HCT116 (cell line): Measurements from ENCODE around the gene PDGFD. TPM values are rescaled to one million over a fixed set of nuclear protein-coding genes. Genes with fewer than 3 reads are reported as not detected.

Experiments
- ATAC-seq: fragments of 200-7000 bp; cut with Tn5 transposase; 2 replicates; pipeline ENCODE4 v1.9.1; 2020; ENCODE audit warnings: mild to moderate bottlenecking, moderate library complexity
- BruUV-seq: library from RNA; stranded (reverse); fragments of 400-500 nt; replicated peaks from 2 replicates; lab custom pipeline; 2021; lab: Mats Ljungman, UMichigan
- CTCF ChIA-PET: fragments of 300-600 bp; sonication (Branson Sonifier 250); formaldehyde crosslinking; loops from one replicate; lab custom pipeline; 2021; ENCODE audit warnings: antibody characterized with exemption; lab: Charles Lee
- POLR2A ChIA-PET: fragments of 300-600, 350-600 bp; sonication (Branson Sonifier 250); formaldehyde crosslinking; loops from one replicate; lab custom pipeline; 2021; ENCODE audit warnings: antibody characterized with exemption; lab: Charles Lee
- RAD21 ChIA-PET, 2 experiments: fragments of 300-600 bp; sonication (Branson Sonifier 250); formaldehyde crosslinking; loops; one replicate each; lab custom pipeline; 2023; ENCODE audit warnings: low total read pairs in 2 of 2; ENCODE audit not compliant: uncharacterized antibody in 2 of 2, unreplicated experiment in 2 of 2, low non-redundant PET in 1 of 2; lab: Charles Lee
- DNase-seq: peaks from one replicate; pipeline ENCODE4 v3.0.0-alpha.2; 2010; ENCODE audit warnings: low read depth, low spot score
- H2AFZ ChIP-seq: fragments of 200-600 bp; shearing (Covaris generic), sonication (generic); 2 replicates; pipeline ENCODE4 v1.6.1; 2017; ENCODE audit warnings: low read depth, mixed run types, mixed read lengths, antibody characterized with exemption, low read length; ENCODE audit not compliant: poor library complexity, severe bottlenecking
- H3K27ac ChIP-seq: 2 replicates; pipeline ENCODE4 v1.5.1; 2012; ENCODE audit warnings: low read depth, low read length
- H3K27me3 ChIP-seq: fragments of 200-600 bp; sonication (generic); 2 replicates; pipeline ENCODE4 v1.6.1; 2016; ENCODE audit warnings: mixed run types, low read length, mixed read lengths; ENCODE audit not compliant: insufficient read depth
- H3K36me3 ChIP-seq, 2 experiments: fragments of 200-500 bp in 1 of 2; fragments of 200-600 bp in 1 of 2; sonication (Bioruptor generic) in 1 of 2; sonication (generic) in 1 of 2; 2 replicates each; pipeline versions ENCODE4 v1.5.1 to v1.6.1; 2014 to 2016; ENCODE audit warnings: low read length in 2 of 2, inconsistent platforms in 1 of 2, mixed read lengths in 1 of 2, mixed run types in 1 of 2; ENCODE audit not compliant: insufficient read depth in 2 of 2, control insufficient read depth in 1 of 2
- H3K4me1 ChIP-seq, 2 experiments: fragments of 200-600 bp in 1 of 2; sonication (generic) in 1 of 2; 2 replicates each; pipeline versions ENCODE4 v1.5.1 to v1.6.1; 2012 to 2017; ENCODE audit warnings: low read length in 2 of 2, inconsistent platforms in 1 of 2, mild to moderate bottlenecking in 1 of 2, mixed read lengths in 1 of 2, mixed run types in 1 of 2, moderate library complexity in 1 of 2; ENCODE audit not compliant: insufficient read depth in 2 of 2, control insufficient read depth in 1 of 2
- H3K4me2 ChIP-seq: fragments of 200-600 bp; sonication (generic); 2 replicates; pipeline ENCODE4 v1.6.1; 2017; ENCODE audit warnings: mixed run types, low read length, mixed read lengths
- H3K4me3 ChIP-seq, 2 experiments: fragments of 200-600 bp in 1 of 2; sonication (generic) in 1 of 2; replicated peaks in 1 of 2; 2 replicates each; pipeline ENCODE4 v1.5.1; 2011 to 2016; ENCODE audit warnings: low read length in 2 of 2, control low read depth in 1 of 2, low read depth in 1 of 2, mild to moderate bottlenecking in 1 of 2, mixed read lengths in 1 of 2, mixed run types in 1 of 2
- H3K79me2 ChIP-seq: fragments of 200-600 bp; sonication (generic); 2 replicates; pipeline ENCODE4 v1.6.1; 2017; ENCODE audit warnings: mild to moderate bottlenecking, mixed run types, low read length, moderate library complexity, mixed read lengths; ENCODE audit not compliant: insufficient read depth
- H3K9ac ChIP-seq: fragments of 200-600 bp; sonication (generic); 2 replicates; pipeline ENCODE4 v1.6.1; 2016; ENCODE audit warnings: low read length, mixed read lengths
- H3K9me2 ChIP-seq: fragments of 200-600 bp; sonication (generic), shearing (Covaris generic); 2 replicates; pipeline ENCODE4 v1.6.1; 2017; ENCODE audit warnings: mixed run types, mild to moderate bottlenecking, moderate library complexity; ENCODE audit not compliant: insufficient read depth
- H3K9me3 ChIP-seq, 2 experiments: fragments of 200-500 bp in 1 of 2; fragments of 200-600 bp in 1 of 2; sonication (Bioruptor generic) in 1 of 2; sonication (generic) in 1 of 2; 2 replicates each; pipeline ENCODE4 v1.6.1; 2014 to 2017; ENCODE audit warnings: low read length in 2 of 2, mixed read lengths in 2 of 2, inconsistent platforms in 1 of 2, low read depth in 1 of 2, mild to moderate bottlenecking in 1 of 2, mixed run types in 1 of 2, moderate library complexity in 1 of 2; ENCODE audit not compliant: control insufficient read depth in 1 of 2, insufficient read depth in 1 of 2
- H4K20me1 ChIP-seq: fragments of 200-600 bp; sonication (generic), shearing (Covaris generic); 2 replicates; pipeline ENCODE4 v1.6.1; 2017; ENCODE audit warnings: mixed run types, mild to moderate bottlenecking, moderate library complexity; ENCODE audit not compliant: insufficient read depth
- CBX3 ChIP-seq: IDR thresholded peaks from 2 replicates; pipeline ENCODE4 v1.6.1; 2012; ENCODE audit warnings: low read depth
- EGR1 ChIP-seq: IDR thresholded peaks from 2 replicates; pipeline ENCODE4 v1.6.1; 2012; ENCODE audit warnings: low read depth
- ELF1 ChIP-seq: IDR thresholded peaks from 2 replicates; pipeline ENCODE4 v1.6.1; 2012; ENCODE audit warnings: low read depth, borderline replicate concordance
- EZH2 ChIP-seq: fragments of 200-600 bp; sonication (generic); IDR thresholded peaks from 2 replicates; pipeline ENCODE4 v1.6.1; 2017; ENCODE audit warnings: antibody characterized with exemption, mixed run types
- FOSL1 ChIP-seq: IDR thresholded peaks from 2 replicates; pipeline ENCODE4 v1.6.1; 2012; ENCODE audit warnings: low read depth
- JUND ChIP-seq: IDR thresholded peaks from 2 replicates; pipeline ENCODE4 v1.6.1; 2012
- POLR2AphosphoS5 ChIP-seq: IDR thresholded peaks from 2 replicates; pipeline ENCODE4 v1.6.1; 2011; ENCODE audit warnings: mild to moderate bottlenecking, low read depth, low read length, moderate library complexity
- REST ChIP-seq: IDR thresholded peaks from 2 replicates; pipeline ENCODE4 v1.6.1; 2012; ENCODE audit warnings: low read depth
- SP1 ChIP-seq: IDR thresholded peaks from 2 replicates; pipeline ENCODE4 v1.6.1; 2012; ENCODE audit warnings: low read depth
- ZFX ChIP-seq: fragments of 450-650 bp; IDR thresholded peaks from 2 replicates; pipeline ENCODE4 v1.6.1; 2017
- intact Hi-C: fragments of 100-400 bp; cut with micrococcal nuclease; formaldehyde crosslinking; loops from 2 replicates; pipeline ENCODE4 v1.10.0; 2022
- total RNA-seq: library from RNA; stranded (reverse); gene quantifications from one replicate; pipeline ENCODE4 v1.2.1, GENCODE V29; 2021; ENCODE audit not compliant: unreplicated experiment
- TF ChIP-seq, protein P1 (sequence below): IDR thresholded peaks from 2 replicates; pipeline ENCODE4 v1.6.1; 2012
- TF ChIP-seq, protein P2 (sequence below), 3 experiments: fragments of 200-600 bp in 1 of 3; sonication (generic) in 1 of 3; IDR thresholded peaks in 2 of 3; conservative IDR thresholded peaks in 1 of 3; 2 replicates each; pipeline ENCODE4 v1.5.1; 2012 to 2017; ENCODE audit warnings: low read depth in 2 of 3, low read length in 2 of 3, antibody characterized with exemption in 1 of 3, borderline replicate concordance in 1 of 3, control low read depth in 1 of 3, mild to moderate bottlenecking in 1 of 3, mixed read lengths in 1 of 3, mixed run types in 1 of 3, moderate library complexity in 1 of 3; ENCODE audit not compliant: insufficient read depth in 1 of 3

Gene PDGFD
- total RNA-seq, 1 experiment from 2014 or later, result 0.34 TPM

DNA sequence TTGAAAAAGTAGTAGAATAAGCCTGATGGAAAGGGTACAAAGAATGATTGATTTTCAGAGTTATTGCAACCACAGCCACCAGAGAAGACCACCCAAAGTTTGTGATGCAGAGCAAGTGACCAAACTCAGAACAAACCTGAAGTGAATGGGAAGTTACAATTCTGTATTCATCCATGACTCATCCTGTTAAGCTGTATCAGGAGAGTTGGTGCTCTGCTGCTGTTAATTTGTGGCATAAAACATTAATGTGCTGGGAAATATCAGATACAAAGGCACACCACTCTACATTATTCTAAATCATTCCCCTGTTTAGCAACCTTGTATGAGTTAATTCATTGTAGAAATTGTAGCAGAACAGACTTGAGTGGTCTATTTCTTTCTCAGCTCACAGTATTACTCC, 19.6 kb upstream of the PDGFD start:
- RAD21 ChIA-PET, result no interaction called here
- H3K36me3 ChIP-seq, result no peaks in the 10 kb centered on the region
- no peaks in the 10 kb centered on the region for H4K20me1 ChIP-seq
- no peaks in the 10 kb centered on the region for H3K9me2 ChIP-seq
- H3K79me2 ChIP-seq, result no peaks in the 10 kb centered on the region
- no peaks in the 10 kb centered on the region for H3K9me3 ChIP-seq
- POLR2A ChIA-PET, result no interaction called here
- TF ChIP-seq REST (no peak), FOSL1 (no peak), EGR1 (no peak)
- TF ChIP-seq, protein P1, sequence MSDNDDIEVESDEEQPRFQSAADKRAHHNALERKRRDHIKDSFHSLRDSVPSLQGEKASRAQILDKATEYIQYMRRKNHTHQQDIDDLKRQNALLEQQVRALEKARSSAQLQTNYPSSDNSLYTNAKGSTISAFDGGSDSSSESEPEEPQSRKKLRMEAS, result no peak
- H3K4me1 ChIP-seq, result no peaks in the 10 kb centered on the region
- intact Hi-C loops, result no loop called here
- DNase-seq, result no peak
- no peaks in the 10 kb centered on the region for H3K27me3 ChIP-seq
- no peak overlapping the region for H3K4me2 ChIP-seq
- H2AFZ ChIP-seq, result no peak overlapping the region
- no peak overlapping the region for H3K27ac ChIP-seq
- H3K9ac ChIP-seq, result no peak overlapping the region
- no TSS peak for BruUV-seq
- no peak for ATAC-seq
- CTCF ChIA-PET, result no interaction called here
- H3K4me3 ChIP-seq, result no peak overlapping the region

GRCh38 chr11:104175769-104176168, 11.8 kb upstream of the PDGFD start:
- CTCF ChIA-PET, result no interaction called here

More at GRCh38 chr11:104175769-104176168, 11.8 kb upstream of the PDGFD start:
- H3K27me3 ChIP-seq, result no peaks in the 10 kb centered on the region
- H3K4me3 ChIP-seq, result no peak overlapping the region
- ChIA-PET POLR2A (no interaction called here), RAD21 (no interaction called here)
- intact Hi-C loops, result no loop called here
- H3K36me3 ChIP-seq, result no peaks in the 10 kb centered on the region
- H3K4me2 ChIP-seq, result no peak overlapping the region
- no TSS peak for BruUV-seq
- no peak for DNase-seq
- no peaks in the 10 kb centered on the region for H3K9me2 ChIP-seq
- no peak for ATAC-seq
- no peak overlapping the region for H2AFZ ChIP-seq
- H4K20me1 ChIP-seq, result no peaks in the 10 kb centered on the region
- H3K79me2 ChIP-seq, result no peaks in the 10 kb centered on the region
- H3K9me3 ChIP-seq, result no peaks in the 10 kb centered on the region
- TF ChIP-seq CBX3, result no peak
- no peak for TF ChIP-seq ZFX
- TF ChIP-seq POLR2AphosphoS5, result no peak
- no peak for TF ChIP-seq ELF1
- no peak for TF ChIP-seq SP1
- no peak for TF ChIP-seq JUND
- no peak for TF ChIP-seq FOSL1
- TF ChIP-seq, protein P2, sequence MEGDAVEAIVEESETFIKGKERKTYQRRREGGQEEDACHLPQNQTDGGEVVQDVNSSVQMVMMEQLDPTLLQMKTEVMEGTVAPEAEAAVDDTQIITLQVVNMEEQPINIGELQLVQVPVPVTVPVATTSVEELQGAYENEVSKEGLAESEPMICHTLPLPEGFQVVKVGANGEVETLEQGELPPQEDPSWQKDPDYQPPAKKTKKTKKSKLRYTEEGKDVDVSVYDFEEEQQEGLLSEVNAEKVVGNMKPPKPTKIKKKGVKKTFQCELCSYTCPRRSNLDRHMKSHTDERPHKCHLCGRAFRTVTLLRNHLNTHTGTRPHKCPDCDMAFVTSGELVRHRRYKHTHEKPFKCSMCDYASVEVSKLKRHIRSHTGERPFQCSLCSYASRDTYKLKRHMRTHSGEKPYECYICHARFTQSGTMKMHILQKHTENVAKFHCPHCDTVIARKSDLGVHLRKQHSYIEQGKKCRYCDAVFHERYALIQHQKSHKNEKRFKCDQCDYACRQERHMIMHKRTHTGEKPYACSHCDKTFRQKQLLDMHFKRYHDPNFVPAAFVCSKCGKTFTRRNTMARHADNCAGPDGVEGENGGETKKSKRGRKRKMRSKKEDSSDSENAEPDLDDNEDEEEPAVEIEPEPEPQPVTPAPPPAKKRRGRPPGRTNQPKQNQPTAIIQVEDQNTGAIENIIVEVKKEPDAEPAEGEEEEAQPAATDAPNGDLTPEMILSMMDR (IDR thresholded peaks at IDR 0.05 in 2 of 3, conservative IDR thresholded peaks at IDR 0.05 in 1 of 3; ENCODE audit: borderline replicate concordance in 1 of 3, insufficient read depth in 1 of 3, low read depth in 2 of 3, low read length in 2 of 3), result no peak
- no peak for TF ChIP-seq EZH2
- no peak overlapping the region for H3K27ac ChIP-seq
- H3K9ac ChIP-seq, result no peak overlapping the region
- no peaks in the 10 kb centered on the region for H3K4me1 ChIP-seq
